ENCODE results near the gene KRT81. TPM values are rescaled to one million over a fixed set of nuclear protein-coding genes. Genes with fewer than 3 reads are reported as not detected.

Gene KRT81
- total RNA-seq, 4 donors from 2014 or later: not detected

GRCh38 chr12:52322069-52322468 lies 30.7 kb upstream of the KRT81 start:
- Histone ChIP-seq H3K4me3 (no peak overlapping the region), H3K4me1 (no peaks in the 10 kb centered on the region), H3K9me3 (no peaks in the 10 kb centered on the region), H3K36me3 (no peaks in the 10 kb centered on the region), H3K27ac (no peak overlapping the region), H3K27me3 (no peaks in the 10 kb centered on the region)
- DNase-seq: peak in 2 of 3 donors; percentile 13 to 16
- TF ChIP-seq POLR2A (IDR thresholded peaks at IDR 0.05): no peak
- TF ChIP-seq, protein P1, sequence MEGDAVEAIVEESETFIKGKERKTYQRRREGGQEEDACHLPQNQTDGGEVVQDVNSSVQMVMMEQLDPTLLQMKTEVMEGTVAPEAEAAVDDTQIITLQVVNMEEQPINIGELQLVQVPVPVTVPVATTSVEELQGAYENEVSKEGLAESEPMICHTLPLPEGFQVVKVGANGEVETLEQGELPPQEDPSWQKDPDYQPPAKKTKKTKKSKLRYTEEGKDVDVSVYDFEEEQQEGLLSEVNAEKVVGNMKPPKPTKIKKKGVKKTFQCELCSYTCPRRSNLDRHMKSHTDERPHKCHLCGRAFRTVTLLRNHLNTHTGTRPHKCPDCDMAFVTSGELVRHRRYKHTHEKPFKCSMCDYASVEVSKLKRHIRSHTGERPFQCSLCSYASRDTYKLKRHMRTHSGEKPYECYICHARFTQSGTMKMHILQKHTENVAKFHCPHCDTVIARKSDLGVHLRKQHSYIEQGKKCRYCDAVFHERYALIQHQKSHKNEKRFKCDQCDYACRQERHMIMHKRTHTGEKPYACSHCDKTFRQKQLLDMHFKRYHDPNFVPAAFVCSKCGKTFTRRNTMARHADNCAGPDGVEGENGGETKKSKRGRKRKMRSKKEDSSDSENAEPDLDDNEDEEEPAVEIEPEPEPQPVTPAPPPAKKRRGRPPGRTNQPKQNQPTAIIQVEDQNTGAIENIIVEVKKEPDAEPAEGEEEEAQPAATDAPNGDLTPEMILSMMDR (IDR thresholded peaks at IDR 0.05): no peak

DNA sequence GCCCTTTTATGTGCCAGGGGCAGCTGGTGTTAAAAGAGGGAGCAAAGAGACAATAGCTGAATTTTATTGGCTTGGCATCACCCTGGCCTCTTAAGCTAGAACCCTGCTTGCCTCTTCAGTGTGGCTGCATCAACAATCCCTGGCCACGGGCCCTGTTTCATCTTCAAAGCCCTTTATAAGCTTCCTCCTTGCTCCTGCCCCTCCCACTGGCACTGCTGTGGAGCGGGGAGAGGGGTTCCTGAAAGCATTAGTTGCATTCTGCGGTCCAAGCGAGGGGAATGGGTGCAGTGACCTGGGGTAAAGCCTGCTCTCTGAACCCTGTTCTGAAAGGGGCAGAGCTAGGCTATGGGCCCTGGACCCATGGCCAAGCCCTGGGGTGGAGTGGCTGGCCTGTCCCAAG lies 30.1 kb upstream of the KRT81 start:
- no peak overlapping the region for H3K27ac ChIP-seq
- no peaks in the 10 kb centered on the region for H3K4me1 ChIP-seq
- no peaks in the 10 kb centered on the region for H3K27me3 ChIP-seq
- peak in 2 of 3 donors; percentile 22 to 32 for DNase-seq
- H3K36me3 ChIP-seq: no peaks in the 10 kb centered on the region
- H3K4me3 ChIP-seq: no peak overlapping the region
- H3K9me3 ChIP-seq: no peaks in the 10 kb centered on the region
- TF ChIP-seq POLR2A (IDR thresholded peaks at IDR 0.05): no peak
- TF ChIP-seq, protein P1 (IDR thresholded peaks at IDR 0.05): no peak

DNA sequence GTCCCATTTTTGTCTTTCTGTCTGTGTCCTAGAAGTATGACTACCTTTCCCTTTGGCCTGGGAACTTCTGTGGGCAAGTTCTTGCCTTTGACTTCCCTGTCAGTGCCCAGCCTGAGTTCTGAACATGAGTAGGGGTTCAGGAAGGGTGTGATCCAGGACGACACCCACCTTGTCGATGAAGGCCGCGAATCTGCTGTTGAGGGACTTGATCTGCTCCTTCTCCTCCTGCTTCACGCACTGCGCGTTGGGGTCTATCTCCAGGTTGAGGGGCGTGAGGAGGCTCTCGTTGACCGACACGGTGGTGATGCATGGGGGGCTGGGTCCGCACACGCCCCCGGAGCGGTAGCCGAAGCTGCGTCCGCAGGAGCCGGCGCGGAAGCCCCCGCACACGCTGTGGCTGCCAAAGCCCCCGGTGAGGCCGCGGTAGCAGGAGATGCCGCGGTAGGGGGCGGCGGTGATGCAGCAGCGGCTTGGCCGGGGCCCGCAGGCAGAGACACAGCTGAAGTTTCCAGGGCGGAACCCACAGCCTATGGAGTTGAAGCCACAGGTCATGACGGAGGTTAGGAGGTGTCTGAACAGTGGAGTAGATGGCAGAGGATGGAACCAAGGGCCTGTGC lies 29.6 kb upstream of the KRT81 start, which contains the start of gene KRT83:
TSS of gene KRT83 (minus strand) at position 615 of the 617 bp plus-strand sequence. CDS start at position 552, 63 bp downstream.
- peak in 2 of 3 donors; percentile 16 to 21 for DNase-seq
- Histone ChIP-seq H3K4me3 (no peak within 1 kb of the TSS), H3K36me3 (no peaks in the 10 kb centered on the region), H3K9me3 (no peaks in the 10 kb centered on the region), H3K27ac (no peak within 1 kb of the TSS), H3K27me3 (no peaks in the 10 kb centered on the region), H3K4me1 (no peaks in the 10 kb centered on the region)
- TF ChIP-seq POLR2A (IDR thresholded peaks at IDR 0.05): no peak
- TF ChIP-seq, protein P1 (IDR thresholded peaks at IDR 0.05): no peak

GRCh38 chr12:52319097-52319496 lies 27.8 kb upstream of the KRT81 start:
- Histone ChIP-seq H3K36me3 (no peaks in the 10 kb centered on the region), H3K4me3 (no peak overlapping the region), H3K27ac (no peak overlapping the region), H3K4me1 (no peaks in the 10 kb centered on the region), H3K27me3 (no peaks in the 10 kb centered on the region), H3K9me3 (no peaks in the 10 kb centered on the region)
- peak in 2 of 3 donors; percentile 24 to 27 for DNase-seq
- no peak for TF ChIP-seq POLR2A (IDR thresholded peaks at IDR 0.05)
- TF ChIP-seq, protein P1 (IDR thresholded peaks at IDR 0.05): no peak

DNA sequence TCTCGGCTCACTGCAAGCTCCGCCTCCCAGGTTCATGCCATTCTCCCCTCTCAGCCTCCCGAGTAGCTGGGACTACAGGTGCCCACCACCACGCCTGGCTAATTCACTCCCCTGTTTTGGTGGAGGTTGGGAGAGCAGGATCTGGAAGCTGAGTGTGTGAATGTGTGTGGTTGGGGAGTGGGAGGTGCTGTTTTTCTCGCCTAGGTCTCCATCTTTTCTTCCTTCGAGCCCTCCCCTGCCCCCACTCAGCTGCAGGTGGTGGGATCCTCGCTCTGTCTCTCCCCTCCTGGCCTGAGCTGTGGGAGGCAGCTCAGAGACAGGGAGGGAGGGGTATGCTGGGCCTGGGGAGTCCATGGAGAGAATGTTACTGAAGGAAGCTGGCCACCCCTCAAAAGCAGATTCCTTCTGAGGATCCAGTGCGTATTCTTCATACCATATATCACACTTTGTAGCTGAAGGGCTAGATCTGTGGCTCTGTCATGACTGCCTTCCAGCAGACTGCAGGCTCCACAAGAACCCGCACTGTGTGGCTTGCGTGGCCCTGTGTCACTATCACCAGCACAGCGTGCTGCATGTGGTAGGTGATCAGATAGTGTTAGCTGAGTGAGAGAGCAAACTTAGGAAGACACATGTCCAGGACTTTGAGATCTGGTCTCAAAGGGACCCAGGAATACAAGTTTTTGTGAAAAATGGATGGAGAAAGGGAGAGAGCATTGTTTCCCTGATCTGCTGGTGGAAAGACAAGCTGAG lies 27.1 kb upstream of the KRT81 start:
- Histone ChIP-seq H3K27me3 (no peaks in the 10 kb centered on the region), H3K4me1 (no peaks in the 10 kb centered on the region), H3K27ac (no peak overlapping the region), H3K9me3 (no peaks in the 10 kb centered on the region), H3K36me3 (no peaks in the 10 kb centered on the region), H3K4me3 (no peak overlapping the region)
- TF ChIP-seq, protein P1 (IDR thresholded peaks at IDR 0.05): no peak
- TF ChIP-seq POLR2A (IDR thresholded peaks at IDR 0.05): no peak
- DNase-seq: peak in 2 of 3 donors; percentile 13 to 25

All from Peyer's patch (tissue), 4 donors.